ENCODE results near the gene SERPINA1. TPM values are rescaled to one million over a fixed set of nuclear protein-coding genes. Genes with fewer than 3 reads are reported as not detected.

The SERPINA1 gene
- total RNA-seq, 1 experiment from 2014 or later: not detected

GRCh38 chr14:94337274-94337673 lies 51.1 kb downstream of the SERPINA1 start:
- H2AK5ac ChIP-seq (ENCODE audit: insufficient read length, low read length): no peak overlapping the region
- no peak overlapping the region for H3K4ac ChIP-seq (ENCODE audit: low read depth, low read length)
- H3K14ac ChIP-seq (ENCODE audit: insufficient read depth, low read length): no peak overlapping the region
- no peak overlapping the region for H3K27ac Mint-ChIP-seq
- no peak overlapping the region for H3K9ac ChIP-seq (ENCODE audit: extremely low read depth, insufficient read length, low read length)
- no peak overlapping the region for H4K91ac ChIP-seq (ENCODE audit: insufficient read length, low read depth, low read length)
- H3K9me3 Mint-ChIP-seq: no peaks in the 10 kb centered on the region; a peak in 1 of 5 replicates
- H2BK12ac ChIP-seq (ENCODE audit: insufficient read length, low read depth, low read length): no peak overlapping the region
- H3K23me2 ChIP-seq (ENCODE audit: insufficient read length, low read depth, low read length, poor library complexity, severe bottlenecking): no peaks in the 10 kb centered on the region
- no peak overlapping the region for H3K4me3 Mint-ChIP-seq
- no peaks in the 10 kb centered on the region for H3K79me1 ChIP-seq (ENCODE audit: insufficient read depth, low read depth, low read length, poor library complexity, severe bottlenecking)
- H3K4me2 ChIP-seq (ENCODE audit: insufficient read depth, insufficient read length, low read length): no peak overlapping the region
- no peak overlapping the region for H4K8ac ChIP-seq (replicated peaks; ENCODE audit: insufficient read length, low read depth, low read length)
- no peaks in the 10 kb centered on the region for H4K20me1 ChIP-seq (ENCODE audit: control insufficient read depth, insufficient read depth, insufficient read length)
- H2AFZ ChIP-seq (ENCODE audit: low read length): no peak overlapping the region
- no peak overlapping the region for H3K56ac ChIP-seq (ENCODE audit: insufficient read length, low read depth, low read length)
- H3T11ph ChIP-seq (ENCODE audit: low read length): no peak overlapping the region
- H2BK15ac ChIP-seq (ENCODE audit: low read depth, low read length): no peak overlapping the region
- H2BK5ac ChIP-seq (ENCODE audit: insufficient read length, low read length): no peak overlapping the region
- H3K27me3 Mint-ChIP-seq (ENCODE audit: low read depth): peaks cover 12% of the 10 kb centered on the region
- no peaks in the 10 kb centered on the region for H3K36me3 Mint-ChIP-seq (ENCODE audit: insufficient read depth in 1 of 3, low read depth in 3 of 3)
- WGBS (ENCODE audit: extremely low coverage, insufficient read length, low lambda C conversion rate): no CpG with 5 or more reads among the region's 6 CpGs
- DNase-seq: no peak
- no peaks in the 10 kb centered on the region for H3K4me1 Mint-ChIP-seq
- H3K79me2 ChIP-seq (ENCODE audit: insufficient read depth, low read length): no peaks in the 10 kb centered on the region
- H3K23ac ChIP-seq (ENCODE audit: insufficient read length, low read depth, low read length): no peak overlapping the region
- no peak for TF ChIP-seq CTCF (conservative IDR thresholded peaks at IDR 0.05)
- no peaks in the 10 kb centered on the region for H3K27me3 ChIP-seq (ENCODE audit: insufficient read depth, low read length)
- H3K4me1 ChIP-seq (ENCODE audit: insufficient read depth, low read length): no peaks in the 10 kb centered on the region
- no peak overlapping the region for H3K27ac ChIP-seq (ENCODE audit: insufficient read length, low read depth, low read length)
- no peak overlapping the region for H2BK20ac ChIP-seq (ENCODE audit: low read depth, low read length, poor library complexity, severe bottlenecking)
- no peak overlapping the region for H3K18ac ChIP-seq (ENCODE audit: insufficient read length, low read depth, low read length)
- H4K5ac ChIP-seq (ENCODE audit: insufficient read length, low read depth, low read length): no peak overlapping the region
- H3K9me3 ChIP-seq (ENCODE audit: control insufficient read depth, low read depth, low read length): no peaks in the 10 kb centered on the region
- H2BK120ac ChIP-seq (ENCODE audit: low read depth, low read length, poor library complexity, severe bottlenecking): no peak overlapping the region

Measured in H9 (cell line).